ENCODE measurements around the gene LPP.

DNA sequence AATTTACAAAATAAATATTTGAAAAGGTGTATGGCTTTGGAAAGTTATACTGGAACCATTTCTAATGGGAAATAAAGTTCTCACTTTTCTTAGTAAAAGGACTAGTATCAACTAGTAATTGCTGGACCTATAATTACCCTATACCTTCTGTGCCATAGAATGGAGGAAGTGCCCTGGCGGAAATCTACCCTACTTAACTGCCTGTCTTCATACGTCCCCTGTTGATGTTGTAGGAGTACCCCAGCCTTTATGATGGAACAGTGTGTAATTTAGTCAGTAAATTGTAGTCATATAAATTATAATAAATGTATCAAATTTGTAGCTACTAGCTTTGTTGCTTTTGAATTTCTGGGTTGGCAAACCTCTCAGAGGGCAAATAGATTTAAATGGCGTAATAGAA is 149.9 kb downstream of the LPP start:
- TF ChIP-seq CEBPB (IDR thresholded peaks at IDR 0.05; ENCODE audit: low read depth, low read length), result no peak
- TF ChIP-seq, protein P1, sequence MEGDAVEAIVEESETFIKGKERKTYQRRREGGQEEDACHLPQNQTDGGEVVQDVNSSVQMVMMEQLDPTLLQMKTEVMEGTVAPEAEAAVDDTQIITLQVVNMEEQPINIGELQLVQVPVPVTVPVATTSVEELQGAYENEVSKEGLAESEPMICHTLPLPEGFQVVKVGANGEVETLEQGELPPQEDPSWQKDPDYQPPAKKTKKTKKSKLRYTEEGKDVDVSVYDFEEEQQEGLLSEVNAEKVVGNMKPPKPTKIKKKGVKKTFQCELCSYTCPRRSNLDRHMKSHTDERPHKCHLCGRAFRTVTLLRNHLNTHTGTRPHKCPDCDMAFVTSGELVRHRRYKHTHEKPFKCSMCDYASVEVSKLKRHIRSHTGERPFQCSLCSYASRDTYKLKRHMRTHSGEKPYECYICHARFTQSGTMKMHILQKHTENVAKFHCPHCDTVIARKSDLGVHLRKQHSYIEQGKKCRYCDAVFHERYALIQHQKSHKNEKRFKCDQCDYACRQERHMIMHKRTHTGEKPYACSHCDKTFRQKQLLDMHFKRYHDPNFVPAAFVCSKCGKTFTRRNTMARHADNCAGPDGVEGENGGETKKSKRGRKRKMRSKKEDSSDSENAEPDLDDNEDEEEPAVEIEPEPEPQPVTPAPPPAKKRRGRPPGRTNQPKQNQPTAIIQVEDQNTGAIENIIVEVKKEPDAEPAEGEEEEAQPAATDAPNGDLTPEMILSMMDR (conservative IDR thresholded peaks at IDR 0.05; ENCODE audit: low read depth, low read length), result no peak
- no peak for TF ChIP-seq POLR2A (IDR thresholded peaks at IDR 0.05; ENCODE audit: low read depth, low read length)
- TF ChIP-seq CHD1 (IDR thresholded peaks at IDR 0.05; ENCODE audit: low read depth, low read length), result no peak
- no peak for TF ChIP-seq MAFK (IDR thresholded peaks at IDR 0.05; ENCODE audit: low read depth, low read length)
- no peak for TF ChIP-seq RAD21 (IDR thresholded peaks at IDR 0.05; ENCODE audit: low read length)
- no peak for TF ChIP-seq RFX5 (IDR thresholded peaks at IDR 0.05; ENCODE audit: low read depth, low read length)
